Measurements from ENCODE around the gene CNGA3. TPM values are rescaled to one million over a fixed set of nuclear protein-coding genes. Genes with fewer than 3 reads are reported as not detected.

CNGA3 gene
- total RNA-seq, 1 donor from 2014 or later = not detected

GRCh38 chr2:98388081-98388480 lies 41.8 kb downstream of the CNGA3 start:
- no peak for TF ChIP-seq CTCF (conservative IDR thresholded peaks at IDR 0.05; ENCODE audit: low read depth, low read length)
- DNase-seq (ENCODE audit: low read depth) = no peak
- no peak overlapping the region for H3K4me3 ChIP-seq (ENCODE audit: low read depth, low read length)

- no peak for TF ChIP-seq CTCF (conservative IDR thresholded peaks at IDR 0.05; ENCODE audit: low read depth, low read length)
These were observed 42.5 kb downstream of the CNGA3 start for GRCh38 chr2:98388601-98389250.

GRCh38 chr2:98389251-98389605 lies 43.0 kb downstream of the CNGA3 start:
- no peak overlapping the region for H3K4me3 ChIP-seq (ENCODE audit: low read depth, low read length)
- no peak for DNase-seq (ENCODE audit: low read depth)
- TF ChIP-seq CTCF (conservative IDR thresholded peaks at IDR 0.05; ENCODE audit: low read depth, low read length) = no peak

More at GRCh38 chr2:98388601-98389250, 42.5 kb downstream of the CNGA3 start:
- no peak overlapping the region for H3K4me3 ChIP-seq (ENCODE audit: low read depth, low read length)
- no peak for DNase-seq (ENCODE audit: low read depth)

- no peak for DNase-seq (ENCODE audit: low read depth)
- no peak for TF ChIP-seq CTCF (conservative IDR thresholded peaks at IDR 0.05; ENCODE audit: low read depth, low read length)
- no peak overlapping the region for H3K4me3 ChIP-seq (ENCODE audit: low read depth, low read length)
These were observed 44.6 kb downstream of the CNGA3 start for GRCh38 chr2:98390571-98391476.

- no peak overlapping the region for H3K4me3 ChIP-seq (ENCODE audit: low read depth, low read length)
- DNase-seq (ENCODE audit: low read depth) = no peak
- no peak for TF ChIP-seq CTCF (conservative IDR thresholded peaks at IDR 0.05; ENCODE audit: low read depth, low read length)
These were observed 45.5 kb downstream of the CNGA3 start for GRCh38 chr2:98391581-98392270.

GRCh38 chr2:98393354-98393753 lies 47.1 kb downstream of the CNGA3 start:
- no peak overlapping the region for H3K4me3 ChIP-seq (ENCODE audit: low read depth, low read length)
- no peak for DNase-seq (ENCODE audit: low read depth)
- TF ChIP-seq CTCF (conservative IDR thresholded peaks at IDR 0.05; ENCODE audit: low read depth, low read length) = no peak
